COR-L47 (cell line): ENCODE data around the gene AKAP8.
A peak's percentile ranks its signal among the peaks of the same experiment; 100 is the strongest.
"Not testable (repeated sequence)": the region's sequence is repeated elsewhere in the genome, so short reads cannot be mapped to it uniquely, and the experiment has no call there.

Source experiments
- DNase-seq: peaks from one replicate; lab custom pipeline; 2025; lab: John Stamatoyannopoulos, UW

The AKAP8 gene

DNA sequence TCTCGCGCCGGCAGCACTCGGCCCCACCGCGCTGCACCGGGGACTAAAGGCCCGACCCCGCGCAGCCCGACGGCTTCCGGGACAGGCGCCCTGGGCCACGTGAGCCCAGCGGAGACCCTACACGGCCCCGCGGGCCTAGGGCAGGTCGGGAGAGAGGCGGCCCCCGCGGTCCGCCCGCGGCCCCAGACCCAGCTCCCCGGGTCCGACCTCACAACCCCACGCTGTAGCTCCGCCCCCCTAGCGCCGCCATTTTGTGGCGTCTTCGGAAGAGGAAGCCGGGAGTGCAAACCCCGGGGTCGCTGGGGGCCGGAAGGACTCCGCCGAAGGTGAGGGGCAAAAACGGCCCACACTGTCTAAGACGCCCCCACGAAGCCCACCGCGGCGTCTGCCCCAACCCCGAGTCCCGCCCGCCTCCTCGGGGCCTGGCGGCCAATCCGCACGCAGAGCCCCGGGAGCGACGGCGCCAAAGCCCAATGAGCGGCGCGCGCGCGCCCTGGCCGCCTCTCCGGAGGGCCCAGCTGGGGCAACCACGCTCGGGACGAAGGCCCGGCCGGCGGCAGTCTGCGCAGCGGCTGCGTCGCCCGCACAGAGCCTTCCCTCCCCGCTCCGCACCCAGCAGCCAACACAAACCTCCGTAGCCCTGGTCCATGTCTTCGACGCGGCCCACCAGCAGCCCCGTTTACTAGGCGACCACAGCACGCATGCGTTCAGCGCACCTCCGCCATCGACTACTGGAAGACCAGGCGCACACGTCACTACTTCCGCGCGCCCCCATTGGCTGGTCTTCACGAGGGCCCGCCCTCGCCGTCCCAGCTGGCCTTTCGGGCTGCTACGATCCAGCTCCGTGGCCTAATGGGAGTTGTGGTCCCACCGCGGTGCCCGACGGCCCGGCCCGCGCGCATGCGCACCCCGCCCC lies at the start of gene AKAP8:
Gene AKAP8 (minus strand): TSS at position 705 of the 916 bp plus-strand sequence. CDS start 56 bp downstream, at position 649.
- DNase-seq: peak; percentile 98

GRCh38 chr19:15427991-15428471 lies 48.4 kb upstream of the AKAP8 start:
- no peak for DNase-seq

GRCh38 chr19:15427350-15427700 lies 47.7 kb upstream of the AKAP8 start:
- DNase-seq: no peak

GRCh38 chr19:15426485-15427349 lies 47.1 kb upstream of the AKAP8 start:
- DNase-seq: no peak

DNA sequence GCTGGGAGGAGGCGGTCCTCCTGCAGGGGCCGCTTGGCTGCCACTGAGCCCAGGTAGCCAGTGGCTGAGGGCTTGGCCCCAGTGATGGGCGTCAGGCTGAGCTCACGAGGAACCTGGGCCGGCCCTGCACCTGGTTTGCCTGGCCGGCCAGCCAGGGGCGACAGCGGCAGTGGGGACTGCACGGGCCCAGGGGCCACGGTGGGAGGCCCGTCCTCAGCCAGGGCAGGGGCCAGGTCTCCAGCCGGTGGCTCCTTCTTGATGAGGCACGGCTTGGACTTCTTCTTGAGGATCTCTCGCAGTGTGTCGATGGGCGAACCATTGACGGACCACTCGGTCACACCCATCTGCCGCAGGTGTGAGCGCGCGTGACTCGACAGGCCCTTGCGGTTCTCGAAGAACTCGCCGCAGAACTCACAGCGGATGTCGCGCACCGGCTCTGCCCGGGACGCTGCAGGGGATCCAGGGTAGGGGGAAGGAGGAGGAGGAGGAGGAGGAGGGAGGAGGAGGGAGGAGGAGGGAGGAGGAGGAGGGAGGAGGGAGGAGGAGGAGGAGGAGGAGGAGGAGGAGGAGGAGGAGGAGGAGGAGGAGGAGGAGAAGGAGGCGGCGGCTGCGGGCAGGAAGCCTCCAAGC lies 45.8 kb upstream of the AKAP8 start:
- no peak for DNase-seq

- DNase-seq: no peak
These were observed 45.2 kb upstream of the AKAP8 start for GRCh38 chr19:15424692-15425272.

DNA sequence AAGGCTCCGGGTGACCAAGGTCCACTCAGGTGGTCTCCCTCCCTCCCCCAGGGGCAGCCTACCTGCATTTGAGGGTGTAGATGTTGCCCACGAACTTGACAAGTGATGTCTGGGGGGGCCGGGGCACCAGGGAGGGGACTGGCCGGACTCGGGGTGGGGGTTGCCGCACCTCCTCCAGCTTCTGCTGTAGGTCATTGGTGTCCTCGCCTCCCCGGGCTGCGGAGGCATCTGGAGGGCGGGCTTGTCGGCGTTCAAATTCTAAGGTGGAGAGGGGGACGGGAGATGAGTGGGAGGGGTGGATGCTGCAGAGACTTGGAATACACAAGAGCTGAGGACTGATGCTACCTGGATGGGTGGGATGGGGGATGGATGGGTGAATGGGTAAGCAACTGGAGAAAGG lies 44.5 kb upstream of the AKAP8 start:
- DNase-seq: no peak

- DNase-seq: no peak
These were observed 43.5 kb upstream of the AKAP8 start for GRCh38 chr19:15423130-15423529.

- DNase-seq: no peak
These were observed 42.9 kb upstream of the AKAP8 start for GRCh38 chr19:15422296-15423075.

DNA sequence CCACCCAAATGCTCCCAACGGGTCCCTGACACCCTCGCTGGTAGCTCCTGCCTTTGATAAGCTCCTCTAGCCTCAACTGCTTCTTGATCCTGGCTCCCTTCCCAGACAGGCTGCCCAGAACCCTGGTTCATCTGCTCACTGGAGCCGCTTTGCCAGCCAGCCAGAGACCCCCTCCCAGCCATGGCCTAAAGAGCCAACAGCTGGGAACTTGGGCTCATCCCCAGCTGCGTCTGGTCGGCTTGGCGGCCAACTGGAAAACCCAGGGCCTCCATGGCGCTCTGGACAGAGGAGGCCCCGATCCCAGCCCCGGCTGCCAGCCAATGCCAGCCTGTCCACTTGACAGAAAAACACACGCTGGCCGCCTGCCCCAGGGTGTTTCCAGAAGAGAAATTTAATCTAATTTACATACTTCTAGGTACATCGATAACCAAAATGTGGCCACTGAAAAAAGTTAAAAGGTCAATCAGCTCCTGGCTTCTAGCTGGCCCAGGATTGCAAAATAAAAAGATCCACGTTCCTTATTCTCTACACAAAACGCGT lies 42.2 kb upstream of the AKAP8 start:
- DNase-seq: no peak

- no peak for DNase-seq
These were observed 41.6 kb upstream of the AKAP8 start for GRCh38 chr19:15421136-15421695.

- DNase-seq: no peak
These were observed 39.9 kb upstream of the AKAP8 start for GRCh38 chr19:15419413-15420025.

GRCh38 chr19:15418579-15419412 lies 39.2 kb upstream of the AKAP8 start, which contains the start of gene AKAP8L:
Gene AKAP8L (minus strand): TSS chr19:15418988. CDS start chr19:15418923, 65 bp downstream.
- peak; percentile 100 for DNase-seq

DNA sequence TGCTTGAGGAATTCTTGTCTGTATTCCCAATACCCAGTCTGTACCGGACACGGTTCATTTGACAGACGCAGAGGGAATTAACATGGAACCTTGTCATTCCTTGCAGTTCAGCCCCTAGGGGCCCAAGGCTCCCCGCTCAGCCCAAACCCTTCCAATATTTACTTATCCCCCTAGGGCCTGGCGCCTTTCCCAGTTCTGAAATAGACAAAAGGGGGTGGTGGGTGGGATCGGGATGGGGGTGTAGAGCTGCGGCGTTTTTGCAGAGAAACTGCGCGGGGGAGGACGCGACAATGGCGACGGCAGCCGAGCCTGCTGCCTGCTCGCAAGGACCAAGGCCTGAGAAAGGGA lies 38.6 kb upstream of the AKAP8 start:
- peak; percentile 83 for DNase-seq

DNA sequence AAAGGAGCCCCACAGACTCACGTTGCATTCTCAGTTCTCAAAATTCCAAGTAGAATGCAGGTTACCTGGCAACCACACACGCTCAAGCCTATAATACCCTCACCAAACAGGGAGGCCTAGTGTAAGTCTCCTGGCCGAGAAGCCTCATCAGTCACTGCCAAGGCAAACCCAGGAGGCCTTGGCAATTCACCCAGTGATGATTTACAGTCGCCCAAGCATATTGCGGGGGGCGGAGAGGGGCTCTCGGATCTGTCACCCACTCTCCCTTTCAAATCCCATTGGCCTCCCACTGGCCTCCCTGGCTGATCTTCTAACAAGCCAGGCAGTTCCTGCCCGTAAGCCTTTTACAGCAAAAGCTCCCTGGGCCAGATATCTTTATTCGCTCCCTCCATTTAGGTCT lies 38.1 kb upstream of the AKAP8 start:
- peak; percentile 39 for DNase-seq

DNA sequence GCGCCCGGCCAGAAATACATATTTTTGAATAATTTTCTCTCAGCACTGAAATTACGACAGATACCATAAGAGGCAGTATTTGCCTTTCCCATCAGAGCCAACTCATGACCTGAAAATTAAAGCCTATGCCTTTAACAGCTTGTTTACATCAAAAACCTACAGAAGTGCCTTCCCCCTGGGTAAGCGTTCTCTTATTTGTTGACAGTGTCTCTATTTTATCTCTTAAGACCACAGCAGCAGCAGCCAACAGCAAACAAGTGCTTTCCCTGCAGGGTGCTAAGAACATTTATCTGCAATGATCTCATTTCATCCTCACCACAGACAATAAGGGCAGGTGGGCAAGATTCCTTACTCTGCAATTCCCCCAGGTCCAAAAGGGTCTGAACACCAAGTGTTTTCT lies 33.2 kb upstream of the AKAP8 start:
- DNase-seq: no peak

DNA sequence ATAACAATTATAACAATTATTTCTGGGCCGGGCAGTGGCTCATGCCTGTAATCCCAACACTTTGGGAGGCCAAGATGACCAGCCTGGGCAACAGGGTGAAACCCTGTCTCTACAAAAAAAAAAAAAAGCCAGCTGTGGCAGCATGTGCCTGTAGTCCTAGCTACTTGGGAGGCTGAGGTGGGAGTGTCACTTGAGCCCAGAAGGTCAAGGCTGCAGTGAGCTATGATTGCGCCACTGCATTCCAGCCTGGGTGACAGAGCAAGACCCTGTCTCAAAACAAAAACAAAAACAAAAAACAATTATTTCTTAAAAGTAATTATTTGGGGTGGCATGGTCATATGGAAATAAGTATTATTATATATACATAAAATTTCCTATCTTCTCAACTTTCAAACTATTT lies 31.8 kb upstream of the AKAP8 start:
- not testable (repeated sequence) for DNase-seq

DNA sequence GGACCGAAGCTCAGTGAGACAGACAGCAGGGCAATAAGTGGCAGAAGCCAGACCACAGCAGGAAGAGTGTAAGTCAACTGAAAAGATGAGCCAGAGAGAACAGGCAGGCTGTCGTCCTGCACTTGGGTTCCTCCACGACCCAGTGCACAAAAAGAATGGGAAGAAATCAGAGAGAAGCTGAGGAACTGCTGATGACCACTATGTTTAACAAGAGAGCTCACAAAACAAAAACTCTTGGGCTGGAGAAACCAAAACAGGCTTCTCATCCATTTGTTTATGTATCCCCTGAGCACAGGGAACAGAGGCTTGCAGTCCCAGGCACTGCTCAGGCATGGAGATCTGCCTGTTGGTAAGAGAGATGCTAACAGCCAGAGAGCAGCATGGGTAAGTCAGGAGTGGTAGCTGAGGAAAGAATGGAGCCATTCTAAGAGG lies 25.2 kb upstream of the AKAP8 start:
- no peak for DNase-seq
